H1 (cell line): ENCODE results near the gene KCNIP3. TPM values are rescaled to one million over a fixed set of nuclear protein-coding genes. Genes with fewer than 3 reads are reported as not detected.

Source experiments
- JUN ChIP-seq: IDR thresholded peaks from 2 replicates; pipeline ENCODE4 v1.6.1; 2011; ENCODE audit warnings: low read depth, mild to moderate bottlenecking, improper control_type of control experiment, low read length
- SUZ12 ChIP-seq: fragments of 200-600 bp; sonication (generic); IDR thresholded peaks from 2 replicates; pipeline ENCODE4 v1.6.1; 2012; ENCODE audit warnings: mild to moderate bottlenecking, inconsistent platforms, low read length, moderate library complexity, mixed read lengths
- polyA plus RNA-seq, 7 experiments: library from polyadenylated mRNA; depleted of rRNA in 3 of 7; stranded (reverse) in 5 of 7; unstranded in 2 of 7; fragments of >200 nt in 5 of 7; fragments of 200-250 nt in 2 of 7; gene quantifications; 1 replicate in 5 of 7; 2 replicates in 1 of 7; 4 replicates in 1 of 7; pipeline versions ENCODE4 v1.2.1 to v1.2.3, GENCODE V29; 2011 to 2013; ENCODE audit warnings: missing spikeins in 2 of 7, mixed read lengths in 2 of 7
- total RNA-seq: library from RNA; stranded (reverse); fragmentation: NEBNext Ultra II Directional; extraction: Animal tissue kit (Norgen Biotek cat#: 25700); gene quantifications from 2 replicates; pipeline ENCODE4 v1.2.1, GENCODE V29; 2021

Gene KCNIP3
- total and polyA plus RNA-seq, 2 of the 8 experiments (the other 6 are each of a cell fraction or from before 2014, with no cell fraction given): 0.33 to 1.9 TPM

- no peak for TF ChIP-seq SUZ12
- no peak for TF ChIP-seq JUN
- TF ChIP-seq, all 59 proteins: peak for 0
Observed at GRCh38 chr2:95336406-95336805, 39.3 kb downstream of the KCNIP3 start (continued).
